ENCODE data around the gene GOPC.

The GOPC gene

GRCh38 chr6:117514655-117515054, 87.7 kb downstream of the GOPC start:
- no peak for DNase-seq (ENCODE audit: low read depth in 3 of 3)

GRCh38 chr6:117513778-117514365, 88.4 kb downstream of the GOPC start:
- no peak for DNase-seq (ENCODE audit: low read depth in 3 of 3)

- no peak for DNase-seq (ENCODE audit: low read depth in 3 of 3)
Measured at GRCh38 chr6:117512987-117513573, 89.2 kb downstream of the GOPC start.

GRCh38 chr6:117512056-117512828, 90.1 kb downstream of the GOPC start:
- no peak for DNase-seq (ENCODE audit: low read depth in 3 of 3)
